HepG2 (cell line): ENCODE data around the gene EFHC2. TPM values are rescaled to one million over a fixed set of nuclear protein-coding genes. Genes with fewer than 3 reads are reported as not detected.

Experiments
- ATAC-seq: fragments of 200-7000 bp; cut with Tn5 transposase; 3 replicates; pipeline ENCODE4 v1.9.1; 2020; ENCODE audit warnings: mild to moderate bottlenecking, moderate library complexity
- BruUV-seq: library from RNA; stranded (reverse); fragments of 400-500 nt; replicated peaks from 2 replicates; lab custom pipeline; 2021; lab: Mats Ljungman, UMichigan
- CTCF ChIA-PET: fragments of 300-600 bp; formaldehyde crosslinking; extraction: SDS; loops from one replicate; lab custom pipeline; 2021; ENCODE audit warnings: low total read pairs, inconsistent platforms, low intra/inter-chr PET ratio; lab: Yijun Ruan, JAX
- POLR2A ChIA-PET: fragments of 350-600 bp; sonication (Branson Sonifier 250); formaldehyde crosslinking; loops from one replicate; lab custom pipeline; 2020; ENCODE audit warnings: antibody characterized with exemption, inconsistent platforms; lab: Yijun Ruan, JAX
- DNase-seq: peaks from one replicate; pipeline ENCODE4 v3.0.0-alpha.2; 2015; ENCODE audit warnings: low spot score
- FAIRE-seq: peaks from 3 replicates; lab custom pipeline; 2011; peaks lifted over from hg19 to GRCh38; lab: Jason Lieb, UNC
- H2AFZ ChIP-seq: one replicate; pipeline ENCODE4 v1.6.1; 2011; ENCODE audit warnings: low read length, inconsistent platforms
- H3K27ac ChIP-seq: fragments of 300-600 bp; 3 replicates; pipeline ENCODE4 v1.8.0; 2011; ENCODE audit warnings: mixed run types, mild to moderate bottlenecking, mixed read lengths, low read length, inconsistent platforms; ENCODE audit not compliant: insufficient read depth; ENCODE audit errors: extremely low read length
- H3K27me3 ChIP-seq, 2 experiments: fragments of 200-600 bp in 1 of 2; 2 replicates in 1 of 2; 3 replicates in 1 of 2; pipeline versions ENCODE4 v1.6.0 to v1.8.0; 2011; ENCODE audit warnings: low read length in 2 of 2, mild to moderate bottlenecking in 2 of 2, moderate library complexity in 2 of 2, inconsistent platforms in 1 of 2; ENCODE audit not compliant: insufficient read depth in 2 of 2, control insufficient read depth in 1 of 2
- H3K36me3 ChIP-seq, 2 experiments: fragments of 200-600 bp in 1 of 2; replicated peaks in 1 of 2; 2 replicates in 1 of 2; 3 replicates in 1 of 2; pipeline versions ENCODE4 v1.5.1 to v1.8.0; 2011; ENCODE audit warnings: low read length in 2 of 2, inconsistent platforms in 1 of 2; ENCODE audit not compliant: insufficient read depth in 2 of 2, control insufficient read depth in 1 of 2
- H3K4me1 ChIP-seq: 2 replicates; pipeline ENCODE4 v1.5.1; 2012; ENCODE audit warnings: low read length, inconsistent platforms; ENCODE audit not compliant: insufficient read depth
- H3K4me2 ChIP-seq: 2 replicates; pipeline ENCODE4 v1.6.0; 2011; ENCODE audit warnings: low read depth, low read length, inconsistent platforms
- H3K4me3 ChIP-seq, 3 experiments: fragments of 200-600 bp in 1 of 3; sonication (generic), shearing (Covaris generic) in 1 of 3; replicated peaks in 1 of 3; 2 replicates each; pipeline ENCODE4 v1.5.1; 2011 to 2016; ENCODE audit warnings: low read length in 3 of 3, inconsistent platforms in 2 of 3, low read depth in 2 of 3, mild to moderate bottlenecking in 2 of 3, control low read depth in 1 of 3, mixed read lengths in 1 of 3; ENCODE audit not compliant: insufficient read depth in 1 of 3
- H3K79me2 ChIP-seq: one replicate; pipeline ENCODE4 v1.6.1; 2011; ENCODE audit warnings: low read length, inconsistent platforms; ENCODE audit not compliant: insufficient read depth
- H3K9ac ChIP-seq: 2 replicates; pipeline ENCODE4 v1.6.0; 2011; ENCODE audit warnings: mild to moderate bottlenecking, low read depth, low read length, inconsistent platforms; ENCODE audit not compliant: insufficient read depth
- H3K9me3 ChIP-seq: 2 replicates; pipeline ENCODE4 v1.5.1; 2012; ENCODE audit warnings: mild to moderate bottlenecking, low read length
- H4K20me1 ChIP-seq: 2 replicates; pipeline ENCODE4 v1.6.0; 2011; ENCODE audit warnings: inconsistent platforms, mild to moderate bottlenecking, low read length, moderate library complexity; ENCODE audit not compliant: insufficient read depth
- CEBPG ChIP-seq: IDR thresholded peaks from 2 replicates; pipeline ENCODE4 v1.6.1; 2016
- HMG20A ChIP-seq: IDR thresholded peaks from 2 replicates; pipeline ENCODE4 v1.6.1; 2016; ENCODE audit warnings: borderline replicate concordance
- KMT2B ChIP-seq: IDR thresholded peaks from 2 replicates; pipeline ENCODE4 v1.6.1; 2016; ENCODE audit warnings: missing genetic modification reagents, missing compliant biosample characterization
- MIER2 ChIP-seq: IDR thresholded peaks from 2 replicates; pipeline ENCODE4 v1.6.1; 2016; ENCODE audit warnings: missing biosample characterization, missing genetic modification reagents
- MLLT10 ChIP-seq: sonication (generic); formaldehyde crosslinking; IDR thresholded peaks from 2 replicates; pipeline ENCODE4 v1.4.0; 2020; ENCODE audit warnings: missing genetic modification reagents
- PHF8 ChIP-seq: sonication (generic); formaldehyde crosslinking; IDR thresholded peaks from 2 replicates; pipeline ENCODE4 v1.5.0; 2020; ENCODE audit warnings: missing genetic modification reagents
- PRMT3 ChIP-seq: sonication (generic); formaldehyde crosslinking; IDR thresholded peaks from 2 replicates; pipeline ENCODE4 v1.8.1; 2022; ENCODE audit warnings: low read depth, mild to moderate bottlenecking, moderate library complexity, missing genetic modification reagents, borderline replicate concordance
- RFXANK ChIP-seq: IDR thresholded peaks from 2 replicates; pipeline ENCODE4 v1.6.1; 2016
- ZNF839 ChIP-seq: sonication (generic); formaldehyde crosslinking; IDR thresholded peaks from 2 replicates; pipeline ENCODE4 v1.4.0; 2020; ENCODE audit warnings: missing genetic modification reagents, mild to moderate bottlenecking, borderline replicate concordance
- ZSCAN12 ChIP-seq: sonication (generic); formaldehyde crosslinking; IDR thresholded peaks from 2 replicates; pipeline ENCODE4 v1.9.0; 2021; ENCODE audit warnings: mild to moderate bottlenecking, missing genetic modification reagents
- WGBS: methylation state at CpG from one replicate; pipeline ENCODE4 v1.1.6; 2017; ENCODE audit warnings: low lambda C conversion rate; 5-methylcytosine and 5-hydroxymethylcytosine counted together
- in situ Hi-C: cut with HindIII; loops from 2 replicates; pipeline ENCODE4 v1.10.0; 2017; ENCODE audit warnings: low pct_unique_long_range_greater_than_20kb; ENCODE audit not compliant: extremely low pct_ligation_motif_present
- intact Hi-C: fragments of 100-400 bp; cut with micrococcal nuclease; formaldehyde crosslinking; loops from one replicate; pipeline ENCODE4 v1.10.0; 2022; ENCODE audit not compliant: unreplicated experiment
- polyA plus RNA-seq, 8 experiments: library from polyadenylated mRNA; depleted of rRNA in 3 of 8; stranded (reverse) in 7 of 8; unstranded in 1 of 8; fragments of >200 nt; fragmentation: Illumina TruSeq in 4 of 8; extraction: Trizol in 4 of 8; gene quantifications; 2 replicates each; pipeline versions ENCODE4 v1.2.1 to v1.2.3, GENCODE V29; 2011 to 2016; ENCODE audit warnings: low read depth in 4 of 8, missing spikeins in 1 of 8, mixed read lengths in 1 of 8; ENCODE audit not compliant: insufficient read depth in 1 of 8
- total RNA-seq, 5 experiments: library from RNA; depleted of rRNA; stranded (reverse); fragments of >200 nt; fragmentation: Illumina TruSeq; extraction: Trizol; gene quantifications; 2 replicates each; pipeline ENCODE4 v1.2.3, GENCODE V29; 2016; ENCODE audit warnings: low read depth in 1 of 5
- TF ChIP-seq, protein P1 (sequence below): sonication (generic); formaldehyde crosslinking; IDR thresholded peaks from 2 replicates; pipeline ENCODE4 v1.4.0; 2020; ENCODE audit warnings: missing genetic modification reagents
- TF ChIP-seq, protein P2 (sequence below): sonication (generic); formaldehyde crosslinking; IDR thresholded peaks from 2 replicates; pipeline ENCODE4 v1.4.0; 2020; ENCODE audit warnings: mild to moderate bottlenecking, missing genetic modification reagents
- TF ChIP-seq, protein P3 (sequence below): sonication (generic); formaldehyde crosslinking; IDR thresholded peaks from 2 replicates; pipeline ENCODE4 v1.9.0; 2022; ENCODE audit warnings: missing genetic modification reagents, mild to moderate bottlenecking, borderline replicate concordance

Gene EFHC2
- total and polyA plus RNA-seq, 2 of the 13 experiments (the other 11 are each of a cell fraction or from before 2014, with no cell fraction given) = not detected

DNA sequence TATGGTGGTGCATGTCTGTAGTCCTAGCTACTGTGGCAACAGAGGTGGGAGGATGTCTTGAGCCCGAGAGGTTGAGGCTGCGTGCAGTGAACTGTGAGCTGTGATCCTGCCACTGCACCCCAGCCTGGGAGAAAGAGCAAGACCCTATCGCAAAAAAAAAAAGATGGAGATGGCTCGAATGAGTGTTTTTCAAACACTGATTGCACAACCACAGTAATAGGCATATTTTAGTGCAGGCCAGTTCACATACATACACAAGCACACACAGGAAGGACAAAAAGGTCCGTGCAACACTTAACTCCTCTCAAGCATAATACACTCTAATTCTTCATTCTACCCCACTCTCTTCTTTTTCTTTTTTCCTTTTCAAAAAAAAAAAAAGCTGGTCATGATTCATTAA lies 5.1 kb downstream of the EFHC2 start:
- TF ChIP-seq, protein P1, sequence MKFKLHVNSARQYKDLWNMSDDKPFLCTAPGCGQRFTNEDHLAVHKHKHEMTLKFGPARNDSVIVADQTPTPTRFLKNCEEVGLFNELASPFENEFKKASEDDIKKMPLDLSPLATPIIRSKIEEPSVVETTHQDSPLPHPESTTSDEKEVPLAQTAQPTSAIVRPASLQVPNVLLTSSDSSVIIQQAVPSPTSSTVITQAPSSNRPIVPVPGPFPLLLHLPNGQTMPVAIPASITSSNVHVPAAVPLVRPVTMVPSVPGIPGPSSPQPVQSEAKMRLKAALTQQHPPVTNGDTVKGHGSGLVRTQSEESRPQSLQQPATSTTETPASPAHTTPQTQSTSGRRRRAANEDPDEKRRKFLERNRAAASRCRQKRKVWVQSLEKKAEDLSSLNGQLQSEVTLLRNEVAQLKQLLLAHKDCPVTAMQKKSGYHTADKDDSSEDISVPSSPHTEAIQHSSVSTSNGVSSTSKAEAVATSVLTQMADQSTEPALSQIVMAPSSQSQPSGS (CRISPR knock-in tag) = no peak
- TF ChIP-seq RFXANK (no peak), CEBPG (CRISPR knock-in tag) (no peak), KMT2B (CRISPR knock-in tag) (no peak), MIER2 (no peak), PHF8 (CRISPR knock-in tag) (no peak), MLLT10 (CRISPR knock-in tag) (no peak), ZSCAN12 (CRISPR knock-in tag) (no peak), PRMT3 (no peak), ZNF839 (CRISPR knock-in tag) (no peak), HMG20A (CRISPR knock-in tag) (no peak)
- TF ChIP-seq, protein P2, sequence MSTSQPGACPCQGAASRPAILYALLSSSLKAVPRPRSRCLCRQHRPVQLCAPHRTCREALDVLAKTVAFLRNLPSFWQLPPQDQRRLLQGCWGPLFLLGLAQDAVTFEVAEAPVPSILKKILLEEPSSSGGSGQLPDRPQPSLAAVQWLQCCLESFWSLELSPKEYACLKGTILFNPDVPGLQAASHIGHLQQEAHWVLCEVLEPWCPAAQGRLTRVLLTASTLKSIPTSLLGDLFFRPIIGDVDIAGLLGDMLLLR (CRISPR knock-in tag) = no peak
- TF ChIP-seq, protein P3, sequence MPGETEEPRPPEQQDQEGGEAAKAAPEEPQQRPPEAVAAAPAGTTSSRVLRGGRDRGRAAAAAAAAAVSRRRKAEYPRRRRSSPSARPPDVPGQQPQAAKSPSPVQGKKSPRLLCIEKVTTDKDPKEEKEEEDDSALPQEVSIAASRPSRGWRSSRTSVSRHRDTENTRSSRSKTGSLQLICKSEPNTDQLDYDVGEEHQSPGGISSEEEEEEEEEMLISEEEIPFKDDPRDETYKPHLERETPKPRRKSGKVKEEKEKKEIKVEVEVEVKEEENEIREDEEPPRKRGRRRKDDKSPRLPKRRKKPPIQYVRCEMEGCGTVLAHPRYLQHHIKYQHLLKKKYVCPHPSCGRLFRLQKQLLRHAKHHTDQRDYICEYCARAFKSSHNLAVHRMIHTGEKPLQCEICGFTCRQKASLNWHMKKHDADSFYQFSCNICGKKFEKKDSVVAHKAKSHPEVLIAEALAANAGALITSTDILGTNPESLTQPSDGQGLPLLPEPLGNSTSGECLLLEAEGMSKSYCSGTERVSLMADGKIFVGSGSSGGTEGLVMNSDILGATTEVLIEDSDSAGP (CRISPR knock-in tag) = no peak
- no peak overlapping the region for H2AFZ ChIP-seq
- WGBS = 2% methylated on average over 5 of the region's 5 CpGs
- H3K36me3 ChIP-seq = no peaks in the 10 kb centered on the region
- H3K79me2 ChIP-seq = no peaks in the 10 kb centered on the region
- no peaks in the 10 kb centered on the region for H3K4me1 ChIP-seq
- H3K9ac ChIP-seq = no peak overlapping the region
- DNase-seq (no peak), FAIRE-seq (no peak), ATAC-seq (no peak)
- no peaks in the 10 kb centered on the region for H4K20me1 ChIP-seq
- no peak overlapping the region for H3K4me3 ChIP-seq
- no peaks in the 10 kb centered on the region for H3K9me3 ChIP-seq
- no peak overlapping the region for H3K4me2 ChIP-seq
- intact Hi-C loops = no loop called here
- no peak overlapping the region for H3K27ac ChIP-seq
- H3K27me3 ChIP-seq = no peaks in the 10 kb centered on the region
- CTCF ChIA-PET = no interaction called here
- no TSS peak for BruUV-seq
- POLR2A ChIA-PET = no interaction called here
- in situ Hi-C loops = no loop called here
